ENCODE data around the gene BEST4. TPM values are rescaled to one million over a fixed set of nuclear protein-coding genes. Genes with fewer than 3 reads are reported as not detected.

The BEST4 gene
- total and polyA plus RNA-seq, 7 donors, result 0.33 to 37.1 (median 6.0) TPM; not detected in 2

DNA sequence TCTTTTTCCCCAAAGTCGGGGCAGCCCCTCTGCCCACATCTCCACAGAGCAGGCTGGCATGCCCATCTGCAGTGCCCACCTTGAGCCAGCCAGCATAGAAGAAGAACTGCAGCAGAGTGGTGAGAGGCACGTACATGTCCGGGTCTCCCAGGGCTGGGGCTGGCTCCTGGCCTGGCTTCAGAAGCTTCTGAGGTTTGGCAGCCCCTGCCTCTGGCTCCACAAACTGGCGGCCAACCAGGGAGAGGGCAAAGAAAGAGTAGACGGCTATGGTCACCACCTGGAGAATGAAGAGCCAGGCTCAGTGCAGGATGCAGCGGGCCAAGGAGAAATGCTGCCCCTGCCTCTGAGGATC lies 3.0 kb downstream of the BEST4 start:
- Histone ChIP-seq H3K9me3 (no peaks in the 10 kb centered on the region), H3K4me3 (no peak overlapping the region), H3K36me3 (peaks cover 0 to 20% (median 0%) of the 10 kb centered on the region in 4 donors), H3K27me3 (no peaks in the 10 kb centered on the region), H3K27ac (no peak overlapping the region), H3K4me1 (peaks cover 0 to 34% (median 25%) of the 10 kb centered on the region in 4 donors)
- no peak for TF ChIP-seq POLR2AphosphoS5 (IDR thresholded peaks at IDR 0.05)
- TF ChIP-seq POLR2A (IDR thresholded peaks at IDR 0.05), result no peak
- TF ChIP-seq, protein P1, sequence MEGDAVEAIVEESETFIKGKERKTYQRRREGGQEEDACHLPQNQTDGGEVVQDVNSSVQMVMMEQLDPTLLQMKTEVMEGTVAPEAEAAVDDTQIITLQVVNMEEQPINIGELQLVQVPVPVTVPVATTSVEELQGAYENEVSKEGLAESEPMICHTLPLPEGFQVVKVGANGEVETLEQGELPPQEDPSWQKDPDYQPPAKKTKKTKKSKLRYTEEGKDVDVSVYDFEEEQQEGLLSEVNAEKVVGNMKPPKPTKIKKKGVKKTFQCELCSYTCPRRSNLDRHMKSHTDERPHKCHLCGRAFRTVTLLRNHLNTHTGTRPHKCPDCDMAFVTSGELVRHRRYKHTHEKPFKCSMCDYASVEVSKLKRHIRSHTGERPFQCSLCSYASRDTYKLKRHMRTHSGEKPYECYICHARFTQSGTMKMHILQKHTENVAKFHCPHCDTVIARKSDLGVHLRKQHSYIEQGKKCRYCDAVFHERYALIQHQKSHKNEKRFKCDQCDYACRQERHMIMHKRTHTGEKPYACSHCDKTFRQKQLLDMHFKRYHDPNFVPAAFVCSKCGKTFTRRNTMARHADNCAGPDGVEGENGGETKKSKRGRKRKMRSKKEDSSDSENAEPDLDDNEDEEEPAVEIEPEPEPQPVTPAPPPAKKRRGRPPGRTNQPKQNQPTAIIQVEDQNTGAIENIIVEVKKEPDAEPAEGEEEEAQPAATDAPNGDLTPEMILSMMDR (IDR thresholded peaks at IDR 0.05), result no peak
- TF ChIP-seq EP300 (IDR thresholded peaks at IDR 0.05), result no peak
- intact Hi-C loops (cut with DNase I), result loop anchor here (5.0 kb wide), 2 partner anchors 37 to 227 kb away; partner anchors contain the start of genes HECTD3 and UROD
- no peak for DNase-seq
- 86 to 90% methylated on average over 6 of the region's 6 CpGs for WGBS, 2 donors

DNA sequence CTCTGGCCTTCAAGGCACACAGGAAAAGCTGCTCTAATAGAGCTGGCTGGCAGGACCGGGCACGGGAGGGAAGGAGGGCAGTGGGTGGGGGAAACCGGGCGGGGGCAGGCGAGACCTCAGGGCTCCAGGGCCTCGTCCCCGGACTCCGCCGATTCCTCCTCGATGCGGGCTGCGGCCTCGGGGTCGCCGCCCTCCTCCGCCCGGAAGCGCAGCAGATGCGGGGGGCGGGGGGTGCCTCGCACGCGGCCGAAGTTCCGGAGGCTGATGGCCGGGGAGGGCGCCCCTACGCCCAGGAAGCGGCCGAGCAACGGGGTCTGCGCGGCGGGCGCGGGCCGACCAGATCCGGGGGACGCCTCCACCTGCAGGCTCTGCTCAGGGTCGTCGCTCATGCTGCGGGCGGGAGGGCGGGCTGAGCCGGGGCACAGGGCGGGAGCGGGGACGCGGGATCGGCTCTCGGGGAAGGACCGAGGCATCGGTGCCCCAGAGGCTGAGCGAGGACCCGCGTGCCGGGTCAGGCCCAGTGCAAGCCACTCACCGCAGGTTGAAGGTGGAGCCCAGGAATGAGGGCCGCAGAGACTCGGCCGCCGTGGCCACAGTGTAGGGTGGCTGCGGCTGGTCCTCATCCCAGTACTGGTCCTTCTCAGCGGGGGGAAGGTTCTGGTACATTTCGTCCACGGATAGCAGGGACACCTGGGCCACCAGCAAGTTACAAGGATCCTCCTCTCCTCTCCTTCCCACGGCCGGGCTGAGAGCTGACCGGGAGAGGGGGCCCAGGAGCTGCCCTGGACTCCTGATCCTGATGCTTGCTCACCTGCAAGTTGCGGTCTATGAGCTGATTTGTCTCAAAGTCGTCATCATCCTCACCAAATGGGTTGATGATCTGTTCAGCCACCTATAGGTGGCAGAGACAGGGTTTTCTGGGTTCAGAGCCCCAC lies 3.6 kb downstream of the BEST4 start:
- no peak for DNase-seq
- H3K27ac ChIP-seq, result peak overlapping the region in 3 of 4 donors; percentile 4 to 56 (median 24)

DNA sequence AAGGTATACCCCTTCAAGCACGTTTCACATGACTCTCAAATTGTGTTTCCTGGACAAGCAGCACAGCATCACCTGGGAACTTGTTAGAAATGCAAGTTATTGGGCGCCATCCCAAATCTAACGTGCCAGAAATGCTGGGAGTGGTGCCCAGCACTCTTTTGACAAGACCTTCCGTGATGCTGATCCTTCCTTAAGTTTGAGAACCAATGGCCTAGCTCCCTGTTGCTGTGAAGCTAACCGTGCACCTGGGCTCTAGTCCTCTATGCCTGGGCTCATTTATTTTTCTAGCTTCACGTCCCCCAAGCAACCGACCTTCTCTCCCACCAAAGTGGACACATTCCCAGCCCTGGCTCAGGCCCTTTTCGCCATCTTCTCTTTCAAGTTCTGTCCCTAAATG lies 4.3 kb downstream of the BEST4 start:
- intact Hi-C loops (cut with DNase I), result no loop called here
- H3K27me3 ChIP-seq, result no peaks in the 10 kb centered on the region
- DNase-seq, result no peak
- H3K4me1 ChIP-seq, result peaks cover 0 to 35% (median 25%) of the 10 kb centered on the region in 4 donors
- TF ChIP-seq EP300 (IDR thresholded peaks at IDR 0.05), result no peak
- TF ChIP-seq, protein P1 (IDR thresholded peaks at IDR 0.05), result no peak
- no peak for TF ChIP-seq POLR2A (IDR thresholded peaks at IDR 0.05)
- no peak for TF ChIP-seq POLR2AphosphoS5 (IDR thresholded peaks at IDR 0.05)
- H3K4me3 ChIP-seq, result peak overlapping the region; percentile 33 to 64 (median 56)
- 52 to 56% methylated on average over 8 of the region's 8 CpGs for WGBS, 2 donors
- H3K27ac ChIP-seq, result peak overlapping the region in 3 of 4 donors; percentile 4 to 56 (median 24)
- peaks cover 0 to 33% (median 6%) of the 10 kb centered on the region in 4 donors for H3K36me3 ChIP-seq
- H3K9me3 ChIP-seq, result no peaks in the 10 kb centered on the region

More for the DNA sequence above, 3.6 kb downstream of the BEST4 start:
- Histone ChIP-seq H3K36me3 (peaks cover 0 to 26% (median 2%) of the 10 kb centered on the region in 4 donors), H3K9me3 (no peaks in the 10 kb centered on the region), H3K4me3 (peak overlapping the region; percentile 33 to 64 (median 56)), H3K4me1 (peaks cover 0 to 34% (median 25%) of the 10 kb centered on the region in 4 donors), H3K27me3 (no peaks in the 10 kb centered on the region)
- 6 to 10% methylated on average over 71 of the region's 71 CpGs for WGBS, 2 donors
- no peak for TF ChIP-seq POLR2A (IDR thresholded peaks at IDR 0.05)
- no peak for TF ChIP-seq POLR2AphosphoS5 (IDR thresholded peaks at IDR 0.05)
- no peak for TF ChIP-seq EP300 (IDR thresholded peaks at IDR 0.05)
- TF ChIP-seq, protein P1 (IDR thresholded peaks at IDR 0.05), result no peak
- intact Hi-C loops (cut with DNase I), result loop anchor here (5.0 kb wide), 2 partner anchors 38 to 228 kb away; partner anchors contain the start of genes HECTD3 and UROD

DNA sequence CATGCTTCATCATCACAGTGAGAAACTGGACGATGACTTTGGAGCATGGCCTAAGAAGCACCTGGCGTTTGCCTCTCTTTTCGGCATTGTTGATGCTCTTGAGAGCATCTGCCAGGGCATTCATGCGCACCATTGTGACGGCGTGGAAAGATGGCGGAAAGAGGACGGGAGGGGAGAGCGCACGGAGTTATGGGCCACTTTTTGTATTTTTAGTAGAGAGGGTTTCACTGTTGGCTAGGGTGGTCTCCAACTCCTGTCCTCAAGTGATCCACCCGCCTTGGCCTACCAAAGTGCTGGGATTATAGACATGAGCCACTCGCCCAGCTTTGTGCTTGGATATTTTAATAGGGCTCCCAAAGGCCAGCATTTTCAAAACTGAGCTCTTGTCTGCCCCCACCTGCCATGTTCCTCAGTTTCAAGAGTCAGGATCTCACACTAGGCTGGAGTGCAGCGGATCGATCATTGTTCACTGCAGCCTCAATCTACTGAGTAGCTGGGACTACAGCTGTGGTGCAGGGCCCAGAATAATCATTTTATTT lies 7.3 kb downstream of the BEST4 start:
- peaks cover 7 to 58% (median 21%) of the 10 kb centered on the region in 4 donors for H3K36me3 ChIP-seq
- H3K27ac ChIP-seq, result no peak overlapping the region
- peaks cover 0 to 52% (median 38%) of the 10 kb centered on the region in 4 donors for H3K4me1 ChIP-seq
- DNase-seq, result no peak
- intact Hi-C loops (cut with DNase I), result no loop called here
- WGBS, 2 donors, result 93 to 96% methylated on average over 14 of the region's 14 CpGs
- no peak overlapping the region for H3K4me3 ChIP-seq
- no peaks in the 10 kb centered on the region for H3K9me3 ChIP-seq
- TF ChIP-seq, protein P1 (IDR thresholded peaks at IDR 0.05), result no peak
- TF ChIP-seq POLR2A (IDR thresholded peaks at IDR 0.05) (no peak), POLR2AphosphoS5 (IDR thresholded peaks at IDR 0.05) (no peak), EP300 (IDR thresholded peaks at IDR 0.05) (no peak)
- H3K27me3 ChIP-seq, result no peaks in the 10 kb centered on the region
